GM18870 (cell line): Measurements from ENCODE around the gene CPLX1.

Source experiments
- ATAC-seq: cut with Tn5 transposase; IDR thresholded peaks from one replicate; pipeline ENCODE4 v1.9.1; 2021; ENCODE audit warnings: moderate library complexity; ENCODE audit not compliant: unreplicated experiment

Gene CPLX1

DNA sequence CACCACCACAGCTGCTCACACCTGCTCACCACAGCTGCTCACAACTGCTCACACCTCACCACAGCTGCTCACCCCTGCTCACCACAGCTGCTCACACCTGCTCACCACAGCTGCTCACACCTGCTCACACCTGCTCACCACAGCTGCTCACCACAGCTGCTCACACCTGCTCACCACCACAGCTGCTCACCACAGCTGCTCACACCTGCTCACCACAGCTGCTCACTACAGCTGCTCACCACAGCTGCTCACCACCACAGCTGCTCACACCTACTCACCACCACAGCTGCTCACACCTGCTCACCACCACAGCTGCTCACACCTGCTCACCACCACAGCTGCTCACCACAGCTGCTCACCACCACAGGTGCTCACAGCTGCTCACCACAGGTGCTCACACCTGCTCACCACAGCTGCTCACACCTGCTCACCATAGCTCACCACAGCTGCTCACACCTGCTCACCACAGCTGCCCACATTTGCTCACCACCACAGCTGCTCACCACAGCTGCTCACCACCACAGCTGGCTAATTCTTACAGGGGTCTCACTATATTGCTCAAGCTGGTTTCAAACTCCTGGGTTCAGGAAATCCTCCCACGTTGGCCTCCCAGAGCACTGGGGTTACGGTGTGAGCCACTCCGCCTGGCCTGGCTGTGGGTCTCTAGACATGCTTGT lies 30.4 kb upstream of the CPLX1 start:
- ATAC-seq = no peak

- no peak for ATAC-seq
Observed at GRCh38 chr4:855880-856224, 29.9 kb upstream of the CPLX1 start.

DNA sequence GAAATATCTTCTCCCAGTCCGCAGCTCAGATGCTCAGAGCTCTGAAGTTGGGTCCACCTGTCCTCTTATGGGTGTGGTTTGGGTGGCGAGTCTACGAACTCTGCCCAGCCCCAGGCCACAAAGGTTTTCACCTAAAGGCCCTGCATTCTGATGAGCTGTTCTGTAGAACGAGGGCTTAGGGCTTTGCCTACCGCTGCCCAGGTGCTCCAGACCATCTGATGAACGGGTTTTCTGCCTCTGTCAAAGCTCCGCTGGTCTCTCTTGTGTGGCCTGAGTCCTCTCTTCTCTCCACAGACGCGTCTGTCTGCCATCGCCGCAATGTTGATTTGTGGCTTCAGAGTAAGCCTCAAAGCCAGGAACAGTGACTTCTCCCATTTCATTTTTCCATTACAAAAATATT lies 28.4 kb upstream of the CPLX1 start:
- ATAC-seq = no peak

DNA sequence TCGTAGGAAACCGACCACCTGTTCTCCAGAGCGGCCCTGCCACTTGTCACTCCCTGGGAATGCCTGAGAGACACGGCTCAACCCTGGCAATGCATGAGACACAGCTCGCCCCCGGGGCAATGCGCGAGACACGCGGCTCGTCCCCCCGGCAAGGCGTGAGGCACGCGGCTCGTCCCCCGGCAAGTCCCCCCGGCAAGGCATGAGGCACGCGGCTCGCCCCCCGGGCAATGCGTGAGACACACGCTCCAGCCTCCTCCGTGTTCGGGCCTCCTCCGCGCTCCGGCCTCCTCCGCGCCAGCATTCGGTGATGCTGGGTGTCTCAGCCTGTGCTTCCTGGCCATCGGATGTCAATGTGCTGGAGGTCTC lies 27.5 kb upstream of the CPLX1 start:
- ATAC-seq = no peak

GRCh38 chr4:851701-852430 lies 25.9 kb upstream of the CPLX1 start:
- no peak for ATAC-seq

GRCh38 chr4:850323-850945 lies 24.5 kb upstream of the CPLX1 start:
- no peak for ATAC-seq

DNA sequence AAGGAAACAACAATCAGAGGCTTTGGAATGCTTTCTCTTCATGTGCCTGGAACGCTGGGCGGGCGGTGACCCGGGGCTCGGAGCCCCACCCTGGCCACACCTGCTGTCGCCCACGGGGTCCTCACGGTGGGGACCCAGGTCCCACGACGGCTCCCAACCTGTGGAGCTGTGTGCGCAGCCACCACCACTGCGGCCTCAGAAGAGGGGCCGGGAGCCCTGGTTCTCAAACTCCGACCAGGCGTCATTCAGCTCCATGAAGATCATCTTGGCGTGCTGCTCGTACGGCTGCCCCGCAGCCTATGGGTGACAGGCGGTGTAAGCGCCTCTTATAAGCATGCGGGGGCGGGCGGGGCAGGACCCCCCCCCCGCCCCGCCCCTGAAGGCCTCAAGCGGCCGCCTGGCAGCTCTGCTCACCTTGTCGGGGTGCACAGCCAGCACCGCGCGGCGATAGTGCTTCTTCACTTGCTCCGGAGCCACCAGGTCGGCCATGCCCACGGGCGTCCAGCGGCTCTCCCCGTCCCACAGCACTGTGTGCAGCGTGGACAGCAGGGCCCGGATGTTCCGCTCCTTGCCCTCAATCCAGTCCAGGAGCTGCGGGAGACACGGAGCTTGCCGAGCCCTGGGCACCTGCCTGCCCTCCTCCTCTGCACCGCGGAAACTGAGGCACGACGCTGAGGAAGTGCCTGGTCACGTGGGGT lies 23.7 kb upstream of the CPLX1 start:
- ATAC-seq = no peak

DNA sequence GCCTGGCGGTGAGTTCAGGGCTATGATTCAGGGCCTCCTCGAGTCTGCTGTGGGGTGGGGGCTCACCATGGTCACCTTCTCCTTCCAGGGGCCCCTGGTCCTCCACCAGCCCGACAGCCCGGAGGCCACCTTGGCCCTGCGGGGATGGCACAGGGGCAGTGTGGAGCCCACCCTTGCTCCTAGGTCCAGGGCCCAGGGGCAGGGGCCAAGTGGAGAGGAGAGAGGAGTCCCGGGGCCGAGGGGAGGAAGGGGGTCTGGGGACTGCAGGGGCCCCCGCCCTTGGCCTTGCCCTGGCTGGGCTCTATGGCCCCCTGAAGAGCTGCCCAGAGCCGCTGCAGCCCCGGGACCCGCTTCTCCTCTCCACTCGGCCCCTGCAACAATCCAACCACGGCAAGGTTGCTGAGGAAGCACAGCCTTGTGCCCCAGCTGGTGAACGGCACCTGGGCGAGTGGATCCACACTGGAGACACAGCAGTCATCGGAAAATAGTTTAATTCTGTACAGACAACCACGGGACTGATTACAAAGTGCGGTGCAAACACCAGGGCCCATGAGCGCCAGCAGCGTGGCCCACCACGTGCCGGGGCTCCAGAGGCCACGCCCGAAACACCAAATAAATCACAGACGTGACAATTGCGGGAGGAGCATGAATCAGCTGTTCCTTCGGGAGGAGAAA lies 23.0 kb upstream of the CPLX1 start:
- ATAC-seq = no peak

GRCh38 chr4:848307-848691 lies 22.4 kb upstream of the CPLX1 start:
- no peak for ATAC-seq

DNA sequence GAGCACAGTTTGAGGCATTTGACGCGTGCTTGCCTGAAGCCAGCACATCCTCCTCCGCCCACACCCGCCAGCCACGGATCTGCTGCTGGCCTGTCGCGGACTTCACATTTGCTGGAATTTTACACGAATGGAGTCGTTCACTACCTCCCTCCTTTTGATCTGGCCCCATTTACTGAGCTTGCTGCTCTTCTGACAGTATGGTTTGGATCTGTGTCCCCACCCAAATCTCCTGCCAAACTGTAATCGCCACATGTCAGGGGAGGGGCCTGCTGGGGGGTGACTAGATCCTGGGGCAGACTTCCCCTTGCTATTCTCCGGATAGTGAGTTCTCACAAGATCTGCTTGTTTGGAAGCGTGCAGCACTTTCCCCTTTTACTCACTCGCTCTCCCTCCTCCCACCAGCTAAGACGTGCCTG lies 19.9 kb upstream of the CPLX1 start:
- ATAC-seq = no peak

- ATAC-seq = no peak
Observed at GRCh38 chr4:845233-845835, 19.4 kb upstream of the CPLX1 start.

- ATAC-seq = no peak
Observed at GRCh38 chr4:844752-845232, 18.9 kb upstream of the CPLX1 start.

- no peak for ATAC-seq
Observed at GRCh38 chr4:839675-840443, 13.9 kb upstream of the CPLX1 start.

DNA sequence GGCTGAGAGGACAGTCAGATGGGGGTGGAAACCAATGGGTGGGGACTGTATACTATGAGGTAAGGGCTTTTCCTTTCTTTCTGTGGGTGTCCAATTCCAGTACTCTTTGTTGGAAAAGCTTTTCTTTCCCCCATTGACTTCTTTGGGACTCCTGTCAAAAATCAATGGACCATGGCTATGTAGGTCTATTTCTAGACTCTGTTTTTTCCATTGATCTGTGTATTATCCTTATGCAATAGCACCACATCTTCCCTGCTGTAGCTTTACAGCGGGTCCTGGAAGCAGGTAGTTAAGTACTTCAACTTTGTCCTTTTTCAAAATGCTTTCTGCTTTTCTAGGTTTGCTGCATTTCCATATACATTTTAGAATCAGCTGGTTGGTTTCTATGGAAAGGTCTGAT lies 11.8 kb upstream of the CPLX1 start:
- ATAC-seq = no peak

DNA sequence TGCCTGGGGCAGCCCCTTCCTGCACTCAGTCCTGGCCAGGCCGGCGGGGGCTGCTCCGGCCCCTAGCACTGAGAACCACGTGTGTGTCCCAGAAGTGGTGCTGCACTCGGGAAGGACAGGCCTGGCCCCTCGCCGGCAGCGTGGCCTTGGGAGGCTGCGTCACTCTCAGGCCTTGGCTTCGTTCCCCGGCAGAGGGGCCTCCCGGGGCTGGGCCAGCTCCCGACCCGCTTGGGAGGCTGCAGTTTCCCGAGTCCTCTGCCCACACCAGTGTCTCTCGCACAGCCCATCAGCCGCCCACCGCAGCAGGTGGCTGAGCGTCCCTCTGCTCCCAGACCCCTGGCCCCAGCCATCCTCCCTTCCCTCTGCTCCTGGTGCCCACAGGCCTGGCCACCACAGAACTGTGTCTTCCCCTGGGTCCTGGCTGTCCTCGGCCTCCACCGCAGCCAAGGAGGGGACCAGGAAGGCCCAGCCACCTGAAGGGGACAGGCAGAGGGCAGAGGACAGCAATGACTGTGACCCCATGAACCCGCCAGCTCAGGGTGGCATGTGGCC lies 10.9 kb upstream of the CPLX1 start:
- ATAC-seq = no peak

GRCh38 chr4:836003-836511 lies 10.1 kb upstream of the CPLX1 start:
- no peak for ATAC-seq

DNA sequence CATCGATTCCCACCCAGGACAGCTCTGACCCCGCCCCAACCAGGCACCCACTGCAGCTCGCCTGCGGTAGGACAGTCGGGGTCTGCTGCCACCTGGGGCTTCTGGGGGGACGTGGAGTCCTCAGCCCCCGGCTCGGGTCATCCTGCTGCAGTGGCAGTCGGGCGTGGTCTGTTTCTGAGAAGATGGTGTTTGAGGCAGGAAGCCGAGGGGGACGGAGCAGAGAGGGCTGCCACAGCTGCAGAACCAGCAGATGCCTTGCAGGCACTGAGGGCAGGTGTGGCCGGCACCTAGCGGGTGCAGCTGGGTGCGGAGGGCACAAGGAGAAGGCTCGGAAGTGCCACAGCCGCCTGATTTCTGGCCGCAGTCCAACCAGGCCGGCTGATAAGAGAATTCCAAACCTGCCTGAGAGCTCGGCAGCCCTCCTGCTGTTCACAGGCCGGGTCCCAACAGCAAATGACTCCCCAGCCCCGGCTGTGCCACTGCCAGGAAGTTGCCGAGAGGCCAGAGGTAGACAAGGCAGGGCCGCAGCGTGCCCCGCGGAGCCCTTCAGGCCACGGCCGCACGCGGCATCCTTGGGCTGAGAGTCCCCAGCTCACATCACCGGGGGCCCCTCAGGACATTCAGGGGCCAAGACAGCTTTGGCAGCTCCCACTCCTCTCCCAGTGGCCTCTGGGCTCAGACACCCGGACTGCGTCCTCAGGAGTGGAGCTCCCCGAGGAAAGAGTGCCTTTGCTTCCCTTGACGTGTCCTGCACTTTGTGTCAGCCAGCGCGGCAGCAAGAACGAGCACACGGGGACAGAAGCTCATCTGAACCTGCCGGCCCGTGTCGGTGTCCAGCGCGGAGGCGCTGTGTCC lies 9.4 kb upstream of the CPLX1 start:
- ATAC-seq = no peak

DNA sequence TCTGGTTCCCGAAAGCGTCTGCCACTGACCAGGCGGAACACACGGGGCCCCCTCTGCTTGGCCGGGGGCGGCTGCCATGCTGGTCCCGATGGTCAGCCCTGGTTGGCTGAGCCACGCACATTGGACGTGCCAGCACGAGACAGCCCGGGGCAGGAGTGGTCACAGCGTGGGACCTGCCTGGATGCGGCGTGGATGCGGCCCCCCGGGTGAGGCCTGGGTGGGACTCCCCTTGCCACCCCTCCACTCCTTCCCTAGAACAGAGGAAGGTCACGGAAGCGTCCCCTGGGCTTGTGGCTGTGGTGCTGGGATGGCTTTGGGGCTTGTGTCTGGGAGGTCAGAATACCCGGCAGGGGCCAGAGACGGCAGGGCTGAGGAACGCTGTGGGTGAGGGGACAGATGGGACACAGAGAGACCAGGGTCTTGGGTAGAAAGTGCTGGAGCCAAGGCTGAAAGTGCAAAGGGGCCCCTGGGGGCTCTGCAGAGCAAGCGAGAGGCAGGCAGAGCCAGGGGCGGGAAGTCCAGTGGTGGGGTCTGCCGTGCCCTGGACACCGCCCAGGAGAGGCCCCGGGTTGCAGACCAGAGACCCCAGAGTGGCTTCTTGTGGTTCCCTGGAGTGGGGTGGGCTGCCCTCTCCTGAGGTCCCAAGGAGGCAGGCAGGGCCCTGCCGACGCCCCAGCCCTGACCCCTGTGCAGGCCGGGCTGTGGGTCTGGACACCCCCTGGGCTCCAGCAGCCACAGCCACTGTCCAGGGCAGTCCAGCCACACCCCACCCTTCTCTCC lies 8.6 kb upstream of the CPLX1 start:
- ATAC-seq = no peak
